ENCODE results near the gene BARHL1.

Gene BARHL1

DNA sequence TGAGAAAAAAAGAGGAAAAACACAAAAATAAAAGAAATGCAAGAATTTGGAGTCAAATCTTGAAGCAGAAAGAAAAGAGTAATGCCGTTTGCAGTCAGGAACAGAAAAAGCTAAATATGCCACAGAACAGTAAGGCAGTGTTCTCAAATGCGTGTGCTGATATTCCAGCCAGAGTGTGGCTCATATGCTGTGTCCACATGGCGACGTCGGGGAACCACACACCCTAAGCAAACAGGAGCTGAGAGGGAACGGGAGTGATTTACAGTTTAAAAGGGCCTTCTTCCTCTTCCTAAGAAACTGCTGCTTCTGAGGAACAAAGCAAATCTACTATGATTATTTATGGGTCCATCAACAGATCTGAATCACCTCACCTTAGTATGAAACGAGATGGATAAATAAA, 44.7 kb downstream of the BARHL1 start:
- DNase-seq: no peak

DNA sequence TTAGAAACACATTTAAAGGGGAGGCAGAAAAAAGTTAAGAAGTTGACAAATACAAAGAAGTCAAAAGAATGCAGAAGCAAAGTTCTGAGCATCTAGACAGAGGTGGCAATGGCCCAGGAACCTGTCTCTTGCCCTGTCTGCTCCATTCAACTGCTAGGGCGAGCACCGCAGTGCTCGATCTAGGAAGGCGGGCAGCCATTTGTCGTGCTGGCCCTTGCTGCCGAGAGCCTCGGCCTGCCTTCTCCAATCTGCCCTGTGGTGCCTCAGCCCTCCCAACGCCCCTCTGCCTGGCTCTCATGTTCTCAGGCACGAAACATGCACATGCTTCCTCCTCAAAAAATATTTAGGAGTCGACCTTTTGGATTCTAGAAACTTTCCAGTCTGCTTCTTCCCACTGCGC, 45.2 kb downstream of the BARHL1 start:
- no peak for DNase-seq

DNA sequence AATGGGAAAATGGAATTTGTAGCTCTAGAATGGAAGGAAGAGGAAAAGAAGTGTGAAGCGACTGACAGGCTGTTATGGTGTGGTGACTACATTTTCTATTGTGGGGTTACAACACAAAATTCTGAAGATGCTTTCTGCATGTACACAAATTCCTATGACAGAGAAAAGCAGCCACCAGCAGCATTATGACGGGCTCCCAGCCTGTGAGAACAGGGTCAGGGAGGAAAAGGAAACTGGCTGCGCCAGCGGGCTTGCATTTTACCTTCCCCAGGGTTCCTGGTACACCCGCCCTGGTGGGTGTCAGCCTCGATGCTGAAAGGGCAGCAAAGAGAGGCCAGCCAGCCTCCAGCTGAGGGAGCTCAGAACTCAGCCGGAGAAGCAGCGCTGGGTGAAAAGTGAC, 46.3 kb downstream of the BARHL1 start:
- no peak for DNase-seq

DNA sequence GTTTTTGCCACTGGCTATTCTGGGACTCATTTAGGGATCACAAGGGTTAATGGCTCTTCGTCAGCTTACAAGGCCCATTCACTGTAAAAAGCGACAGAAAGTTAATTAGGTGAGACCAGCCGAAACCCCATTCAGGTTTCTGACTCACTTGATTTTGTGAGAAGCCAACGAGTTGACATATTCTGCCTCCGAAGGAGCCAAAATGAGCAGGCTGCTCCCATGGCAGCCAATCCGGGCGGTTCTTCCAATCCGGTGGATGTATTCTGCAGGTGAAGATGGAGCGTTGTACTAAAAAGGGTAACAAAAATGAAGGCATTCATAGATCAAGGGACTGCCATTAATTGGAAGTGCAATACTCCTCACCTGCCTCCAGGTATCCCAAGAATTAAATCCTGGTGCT, 47.7 kb downstream of the BARHL1 start:
- DNase-seq: no peak

DNA sequence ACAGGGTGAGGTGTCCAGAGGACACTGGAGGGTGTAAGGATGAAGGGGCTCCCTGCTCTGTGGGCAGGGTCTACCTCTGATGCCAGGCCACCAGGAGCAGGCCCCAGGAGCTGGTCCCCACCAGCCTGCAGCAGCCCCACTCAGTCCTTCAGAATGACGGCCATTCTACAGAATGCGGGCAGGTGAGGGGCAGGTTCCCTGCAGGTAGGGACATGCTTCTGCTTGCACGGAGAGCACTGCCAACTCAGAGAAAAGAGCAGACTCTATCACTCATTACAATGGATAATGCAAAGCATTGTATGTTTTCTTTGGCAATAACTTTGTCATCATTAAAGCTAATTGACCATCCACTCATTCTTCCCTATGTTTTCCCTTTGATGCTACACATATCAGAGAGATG, 48.4 kb downstream of the BARHL1 start:
- DNase-seq: no peak

DNA sequence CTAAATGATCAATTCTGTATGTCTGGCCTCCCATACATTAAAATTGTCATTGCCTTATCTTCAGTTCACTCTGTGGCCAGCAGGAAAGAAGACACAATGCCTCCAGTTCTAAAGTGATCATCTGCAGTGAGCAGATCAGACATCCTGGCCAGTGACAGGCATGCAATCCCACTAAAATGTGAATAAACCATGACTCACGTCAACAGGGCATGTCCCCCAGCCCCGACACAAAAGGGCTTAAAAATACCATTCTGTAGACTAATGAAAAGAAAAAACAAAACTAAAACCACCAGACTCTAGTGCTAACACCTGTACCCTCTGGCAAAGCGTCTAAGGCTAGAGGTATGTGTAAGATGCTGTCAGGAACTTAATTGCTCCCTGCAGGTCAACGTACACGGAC, 48.9 kb downstream of the BARHL1 start:
- no peak for DNase-seq

DNA sequence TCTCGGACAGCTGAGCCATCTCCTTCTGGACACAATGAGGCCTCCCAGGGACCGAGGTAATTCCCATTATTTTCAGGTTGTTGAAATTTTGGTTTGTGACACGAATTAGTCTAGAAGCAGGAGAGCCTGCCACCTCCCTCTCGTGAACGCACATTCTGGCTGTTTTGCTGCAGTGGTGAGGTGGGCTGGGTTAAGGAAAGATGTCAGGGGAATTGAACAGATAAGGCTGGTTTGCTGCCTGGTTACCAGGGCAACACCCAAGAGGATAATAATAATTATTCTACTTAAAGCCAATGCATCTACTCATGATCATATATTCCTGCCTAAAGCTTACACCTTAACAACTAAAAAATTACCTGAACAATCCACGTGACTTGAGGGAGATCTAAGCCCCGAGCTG, 49.3 kb downstream of the BARHL1 start:
- DNase-seq: no peak

DNA sequence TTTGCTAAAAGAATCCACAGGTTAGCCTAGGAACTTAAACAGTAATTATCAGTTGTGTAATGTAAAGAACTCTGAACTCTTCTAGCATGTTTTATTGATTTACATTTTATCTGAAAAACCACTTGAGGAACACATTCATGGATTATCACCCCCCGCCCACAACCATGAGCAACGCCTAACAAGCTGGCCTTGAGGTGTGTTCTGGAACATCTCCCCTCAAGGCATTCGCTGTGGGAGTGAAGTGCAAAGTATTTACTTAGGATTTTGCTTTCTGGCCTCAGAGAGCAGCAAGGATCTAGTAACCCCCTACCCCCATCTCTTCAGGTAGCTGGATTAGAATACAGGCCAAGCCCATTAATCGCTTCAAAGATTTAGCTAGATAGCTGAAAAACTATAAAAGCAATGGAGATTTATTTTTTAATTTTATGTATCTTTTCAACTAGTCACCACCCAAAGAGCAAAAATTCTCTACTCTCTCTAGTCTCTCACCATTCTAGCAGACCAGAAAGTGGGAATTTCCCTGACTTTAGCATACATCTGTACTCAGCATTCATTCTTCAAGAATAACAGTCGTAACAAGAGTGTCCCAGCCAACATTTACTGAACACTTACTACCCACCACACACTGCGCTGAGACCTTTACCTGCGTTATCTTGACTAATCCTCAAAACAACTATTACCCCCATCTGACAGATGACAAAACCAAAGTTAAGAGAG, 50.2 kb downstream of the BARHL1 start:
- no peak for DNase-seq

DNA sequence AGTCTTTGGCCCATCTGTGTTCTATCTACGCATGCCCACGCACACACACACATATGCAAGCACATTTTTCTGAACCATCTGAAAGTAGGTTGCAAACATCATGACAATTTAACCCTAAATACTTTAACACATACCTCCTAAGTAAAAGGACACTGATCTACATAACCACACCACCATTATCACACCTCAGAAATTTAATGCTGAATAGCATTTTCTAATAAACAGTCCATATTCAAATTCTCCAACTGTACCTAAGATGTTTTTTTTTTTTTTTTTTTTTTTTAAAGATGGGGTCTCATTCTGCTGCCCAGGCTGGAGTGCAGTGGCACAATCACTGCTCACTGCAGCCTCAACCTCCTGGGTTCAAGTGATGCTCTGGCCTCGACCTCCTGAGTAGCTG, 51.9 kb downstream of the BARHL1 start:
- DNase-seq: no peak

DNA sequence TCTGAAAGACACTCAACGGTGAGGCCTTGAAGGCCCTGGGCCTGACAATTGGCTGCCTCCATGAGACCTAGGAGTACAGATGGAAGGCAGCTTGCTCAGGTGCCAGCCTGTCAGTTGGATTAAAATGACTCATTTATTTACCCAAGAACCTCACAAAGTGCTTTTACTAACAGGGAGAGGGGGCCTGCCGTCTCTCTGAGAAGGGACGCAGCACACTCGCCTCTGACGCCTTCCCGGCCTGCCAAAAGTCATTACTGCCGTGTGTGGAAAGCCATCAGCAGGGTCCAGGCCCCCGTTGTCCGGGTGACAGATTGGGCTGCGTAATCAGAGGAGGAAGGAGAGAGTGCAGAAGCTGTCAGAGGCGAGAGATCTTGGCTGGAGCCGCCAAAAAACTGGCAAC, 54.9 kb downstream of the BARHL1 start:
- peak; percentile 27 for DNase-seq

DNA sequence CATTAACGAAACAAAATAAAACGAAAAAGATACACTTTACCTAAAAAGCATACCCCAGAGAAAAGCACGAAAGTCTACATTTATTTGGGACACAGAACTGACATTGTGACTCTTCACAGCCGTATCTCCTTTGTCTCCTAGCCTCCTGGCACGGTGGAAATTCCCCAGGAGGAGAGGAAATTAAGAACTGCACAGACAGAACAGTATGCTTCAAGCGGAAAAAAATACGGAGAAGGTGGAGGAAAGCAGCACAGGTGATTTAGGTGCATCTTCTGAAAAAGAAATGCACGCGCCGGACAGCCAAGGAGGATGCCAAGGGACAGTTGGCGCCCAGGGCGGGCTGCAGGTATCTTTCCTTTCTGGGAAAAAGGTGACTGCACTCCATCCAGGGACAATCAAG, 55.4 kb downstream of the BARHL1 start:
- DNase-seq: no peak

DNA sequence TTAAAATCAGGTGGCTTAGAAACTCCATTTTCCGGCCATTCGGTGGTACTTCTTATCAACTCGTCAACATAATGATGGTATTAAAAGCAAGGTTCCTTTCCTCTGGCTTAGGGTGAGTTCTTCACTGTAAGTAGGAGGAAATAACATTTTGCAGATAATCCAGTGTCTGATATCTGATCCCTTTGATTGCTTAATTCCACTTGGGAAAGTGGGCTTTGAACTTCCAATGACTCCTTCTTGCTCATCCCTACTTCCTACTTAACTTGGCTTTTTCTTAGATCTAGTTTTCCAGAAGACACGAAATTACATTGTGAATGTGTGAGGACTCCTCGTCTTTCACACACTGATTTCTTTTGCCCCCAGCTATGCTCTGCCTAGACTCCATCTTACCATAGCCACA, 55.8 kb downstream of the BARHL1 start:
- no peak for DNase-seq

DNA sequence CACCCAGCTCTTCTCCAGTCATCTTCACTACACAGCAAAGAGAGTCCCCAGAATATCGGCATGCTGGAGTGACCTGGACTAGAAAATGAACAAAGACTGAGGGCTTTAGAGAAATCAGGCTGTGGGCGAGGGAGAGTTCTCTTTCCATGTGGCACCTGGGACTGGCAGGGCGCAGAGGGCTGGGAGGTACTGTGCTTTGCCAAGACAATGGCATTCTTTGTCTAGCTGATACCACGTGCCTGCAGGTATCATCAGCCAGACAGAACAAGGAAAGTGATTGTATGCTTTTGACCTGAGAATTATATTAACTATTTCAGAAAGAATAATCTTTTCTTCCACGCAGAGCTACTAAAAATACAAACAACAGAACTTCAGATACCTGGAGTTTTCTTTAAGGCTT, 56.9 kb downstream of the BARHL1 start:
- DNase-seq: no peak

Data from NCI-H510A (cell line).